GM21576 (cell line): ENCODE data around the gene ANKRD39.
"Not testable (repeated sequence)": the region's sequence is repeated elsewhere in the genome, so short reads cannot be mapped to it uniquely, and the experiment has no call there.

Source experiments
- ATAC-seq: cut with Tn5 transposase; IDR thresholded peaks from one replicate; pipeline ENCODE4 v1.9.1; 2021; ENCODE audit warnings: mild to moderate bottlenecking, moderate library complexity; ENCODE audit not compliant: unreplicated experiment

Gene ANKRD39

GRCh38 chr2:96810783-96811192 is 47.0 kb downstream of the ANKRD39 start:
- ATAC-seq, result no peak

GRCh38 chr2:96809951-96810782 is 47.6 kb downstream of the ANKRD39 start:
- no peak for ATAC-seq

- no peak for ATAC-seq
Measured at GRCh38 chr2:96809216-96809882, 48.5 kb downstream of the ANKRD39 start.

GRCh38 chr2:96808176-96808837 is 49.5 kb downstream of the ANKRD39 start:
- ATAC-seq, result no peak

- no peak for ATAC-seq
Measured at GRCh38 chr2:96807127-96807471, 50.7 kb downstream of the ANKRD39 start.

GRCh38 chr2:96806468-96807126 is 51.2 kb downstream of the ANKRD39 start:
- no peak for ATAC-seq

- ATAC-seq, result not testable (repeated sequence)
Measured at GRCh38 chr2:96805946-96806345, 51.9 kb downstream of the ANKRD39 start.

GRCh38 chr2:96804986-96805385 is 52.8 kb downstream of the ANKRD39 start:
- no peak for ATAC-seq

- no peak for ATAC-seq
Measured at GRCh38 chr2:96802721-96803120, 55.1 kb downstream of the ANKRD39 start.

GRCh38 chr2:96801786-96802595 is 55.8 kb downstream of the ANKRD39 start:
- peak; percentile 53 for ATAC-seq

- no peak for ATAC-seq
Measured at GRCh38 chr2:96801005-96801785, 56.6 kb downstream of the ANKRD39 start.

- no peak for ATAC-seq
Measured at GRCh38 chr2:96800061-96801004, 57.5 kb downstream of the ANKRD39 start.

- ATAC-seq, result no peak
Measured at GRCh38 chr2:96799623-96799935, 58.2 kb downstream of the ANKRD39 start.

GRCh38 chr2:96798733-96799622 is 58.8 kb downstream of the ANKRD39 start:
- ATAC-seq, result no peak
